ENCODE data around the gene COL6A2.
"Not testable (repeated sequence)": the region's sequence is repeated elsewhere in the genome, so short reads cannot be mapped to it uniquely, and the experiment has no call there.

- not testable (repeated sequence) for TF ChIP-seq POLR2A (IDR thresholded peaks at IDR 0.05; ENCODE audit: insufficient read depth in 1 of 2, low read depth in 2 of 2, low read length in 2 of 2); CTCF (CRISPR knock-in tag; IDR thresholded peaks at IDR 0.05); SUZ12 (IDR thresholded peaks at IDR 0.05; ENCODE audit: low read depth, low read length)
Measured at GRCh38 chr21:46076724-46077123, 21.2 kb upstream of the COL6A2 start.
